SJSA1 (cell line): Measurements from ENCODE around the gene NOC2L. TPM values are rescaled to one million over a fixed set of nuclear protein-coding genes. Genes with fewer than 3 reads are reported as not detected.
A peak's percentile ranks its signal among the peaks of the same experiment; 100 is the strongest.

ENCODE experiments used
- DNase-seq, 2 experiments: peaks; one replicate each; pipeline ENCODE4 v3.0.0-alpha.2; 2015 to 2020; ENCODE audit warnings: low spot score in 2 of 2, low read depth in 1 of 2
- H3K27ac ChIP-seq: fragments of 250-450 bp; sonication (Bioruptor Pico); 2 replicates; pipeline ENCODE4 v1.5.1; 2020; ENCODE audit warnings: mild to moderate bottlenecking, moderate library complexity
- H3K27me3 ChIP-seq: fragments of 250-450 bp; sonication (Bioruptor Pico); replicated peaks from 2 replicates; pipeline ENCODE4 v1.5.1; 2020; ENCODE audit warnings: mild to moderate bottlenecking, moderate library complexity
- H3K36me3 ChIP-seq: fragments of 250-450 bp; sonication (Bioruptor Pico); 2 replicates; pipeline ENCODE4 v1.5.1; 2020; ENCODE audit warnings: mild to moderate bottlenecking
- H3K4me1 ChIP-seq: fragments of 250-450 bp; sonication (Bioruptor Pico); replicated peaks from 2 replicates; pipeline ENCODE4 v1.6.1; 2021; ENCODE audit warnings: mild to moderate bottlenecking
- H3K4me3 ChIP-seq: fragments of 250-450 bp; sonication (Bioruptor Pico); 2 replicates; pipeline ENCODE4 v1.5.1; 2020; ENCODE audit warnings: mild to moderate bottlenecking
- H3K9me3 ChIP-seq: fragments of 250-450 bp; sonication (Bioruptor Pico); replicated peaks from 2 replicates; pipeline ENCODE4 v1.5.1; 2020; ENCODE audit warnings: mild to moderate bottlenecking
- total RNA-seq: library from RNA; depleted of rRNA; stranded (reverse); fragments of >200 nt; shearing (Covaris generic); gene quantifications from 2 replicates; pipeline ENCODE4 v1.2.3, GENCODE V29; 2014

NOC2L gene
- total RNA-seq, 1 experiment from 2014 or later: 129 TPM

DNA sequence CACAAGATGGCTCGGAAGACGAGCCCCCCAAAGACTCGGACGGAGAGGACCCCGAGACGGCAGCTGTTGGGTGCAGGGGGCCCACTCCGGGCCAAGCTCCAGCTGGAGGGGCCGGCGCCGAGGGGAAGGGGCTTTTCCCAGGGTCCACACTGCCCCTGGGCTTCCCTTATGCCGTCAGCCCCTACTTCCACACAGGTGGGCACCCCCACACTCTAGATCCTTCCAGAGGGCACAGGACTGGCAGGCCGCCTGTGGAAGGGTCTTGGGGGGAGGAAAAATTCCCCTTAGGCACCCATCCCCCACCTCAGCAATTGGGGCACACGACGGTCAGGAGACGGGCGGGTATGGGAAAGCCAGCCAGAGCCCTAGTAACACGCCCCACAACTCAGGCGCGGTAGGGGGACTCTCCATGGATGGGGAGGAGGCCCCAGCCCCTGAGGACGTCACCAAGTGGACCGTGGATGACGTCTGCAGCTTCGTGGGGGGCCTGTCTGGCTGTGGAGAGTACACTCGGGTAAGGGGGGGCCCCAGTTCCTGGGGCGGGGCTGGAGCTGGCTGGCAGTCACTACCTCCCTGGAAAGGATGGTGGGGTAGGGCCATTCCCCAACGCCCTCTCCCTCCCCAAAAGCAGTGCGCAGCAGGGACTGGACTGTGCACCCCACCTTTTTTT lies 16.1 kb downstream of the NOC2L start:
- Histone ChIP-seq H3K9me3 (peaks cover 10% of the 10 kb centered on the region), H3K27ac (peak overlapping the region; percentile 89), H3K4me3 (peak overlapping the region; percentile 63), H3K36me3 (peaks cover 87% of the 10 kb centered on the region), H3K27me3 (no peaks in the 10 kb centered on the region), H3K4me1 (peaks cover 64% of the 10 kb centered on the region)
- peak; percentile 96 to 99 for DNase-seq

DNA sequence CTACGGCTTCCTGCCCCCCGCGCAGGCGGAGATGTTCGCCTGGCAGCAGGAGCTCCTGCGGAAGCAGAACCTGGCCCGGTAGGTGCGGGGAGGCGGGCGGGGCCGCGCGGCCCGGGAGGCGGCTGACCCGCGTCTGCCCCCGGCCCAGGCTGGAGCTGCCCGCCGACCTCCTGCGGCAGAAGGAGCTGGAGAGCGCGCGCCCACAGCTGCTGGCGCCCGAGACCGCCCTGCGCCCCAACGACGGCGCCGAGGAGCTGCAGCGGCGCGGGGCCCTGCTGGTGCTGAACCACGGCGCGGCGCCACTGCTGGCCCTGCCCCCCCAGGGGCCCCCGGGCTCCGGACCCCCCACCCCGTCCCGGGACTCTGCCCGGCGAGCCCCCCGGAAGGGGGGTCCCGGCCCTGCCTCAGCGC lies 16.6 kb downstream of the NOC2L start:
- Histone ChIP-seq H3K9me3 (peaks cover 10% of the 10 kb centered on the region), H3K27me3 (no peaks in the 10 kb centered on the region), H3K27ac (peak overlapping the region; percentile 89), H3K4me3 (peak overlapping the region; percentile 63), H3K36me3 (peaks cover 85% of the 10 kb centered on the region), H3K4me1 (peaks cover 70% of the 10 kb centered on the region)
- peak in 1 of 2 experiments; percentile 73 for DNase-seq

DNA sequence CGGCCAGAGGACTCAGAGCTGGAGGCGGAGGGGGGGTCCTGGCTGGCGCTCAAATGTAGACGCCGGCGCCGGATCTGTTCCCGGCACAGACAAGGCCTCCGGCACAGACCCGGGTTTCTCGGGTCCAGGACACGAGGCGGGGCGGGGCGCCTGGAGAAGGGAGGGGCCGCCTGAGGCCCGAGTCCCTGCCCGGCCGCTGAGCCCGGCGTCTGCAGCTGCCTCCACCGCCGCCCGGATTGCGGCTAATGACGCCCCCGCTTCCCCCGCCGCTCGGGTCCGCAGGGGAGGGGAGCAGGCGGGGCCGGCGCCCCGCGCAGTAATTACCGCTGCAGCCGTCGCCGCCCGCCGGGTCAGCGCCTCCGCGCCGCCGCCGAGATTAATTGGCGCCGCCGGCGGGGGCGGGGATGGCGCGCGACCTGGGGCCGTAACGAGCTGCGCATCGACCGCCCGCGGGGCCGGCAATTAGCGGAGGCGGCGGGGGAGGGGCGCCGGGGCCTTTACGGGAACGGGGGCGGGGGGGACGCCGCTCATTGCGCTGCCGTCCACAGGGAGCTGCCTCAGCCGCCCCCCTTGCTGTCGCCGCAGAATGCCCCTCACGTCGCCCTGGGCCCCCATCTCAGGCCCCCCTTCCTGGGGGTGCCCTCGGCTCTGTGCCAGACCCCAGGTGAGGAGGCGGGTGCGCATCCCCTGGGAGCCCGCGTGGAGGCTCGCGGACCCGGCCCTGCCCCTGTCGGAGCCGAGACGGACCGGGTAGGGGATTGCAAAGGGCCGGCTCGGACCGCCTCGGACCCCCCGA lies 17.3 kb downstream of the NOC2L start:
- peaks cover 10% of the 10 kb centered on the region for H3K9me3 ChIP-seq
- DNase-seq: peak; percentile 98 to 99
- H3K36me3 ChIP-seq: peaks cover 82% of the 10 kb centered on the region
- no peaks in the 10 kb centered on the region for H3K27me3 ChIP-seq
- peaks cover 73% of the 10 kb centered on the region for H3K4me1 ChIP-seq
- peak overlapping the region; percentile 89 for H3K27ac ChIP-seq
- peak overlapping the region; percentile 63 for H3K4me3 ChIP-seq

DNA sequence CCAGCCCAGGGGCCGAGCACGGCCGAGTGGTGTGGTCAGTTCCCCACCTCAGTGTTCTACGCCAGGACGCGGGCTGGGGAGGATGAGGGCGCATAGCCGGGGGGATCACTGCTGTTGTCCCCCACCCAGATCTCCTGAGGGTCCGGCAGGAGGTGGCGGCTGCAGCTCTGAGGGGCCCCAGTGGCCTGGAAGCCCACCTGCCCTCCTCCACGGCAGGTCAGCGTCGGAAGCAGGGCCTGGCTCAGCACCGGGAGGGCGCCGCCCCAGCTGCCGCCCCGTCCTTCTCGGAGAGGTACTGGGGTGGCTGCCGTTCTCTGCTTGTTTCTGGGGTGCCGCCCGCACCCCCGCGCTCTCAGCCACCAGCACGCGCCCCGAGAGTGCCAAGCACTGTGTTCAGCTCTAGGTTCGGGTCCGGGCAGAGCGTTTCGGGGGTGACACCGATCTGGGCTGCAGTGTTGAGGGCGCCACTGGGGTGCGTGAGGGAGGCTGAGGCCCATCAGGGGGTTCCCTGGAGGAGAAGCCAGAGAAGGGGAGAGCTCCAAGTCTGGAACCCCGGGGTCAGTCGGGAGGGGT lies 18.0 kb downstream of the NOC2L start:
- no peak for DNase-seq
- peaks cover 10% of the 10 kb centered on the region for H3K9me3 ChIP-seq
- H3K4me1 ChIP-seq: peaks cover 78% of the 10 kb centered on the region
- peak overlapping the region; percentile 63 for H3K4me3 ChIP-seq
- H3K27ac ChIP-seq: peak overlapping the region; percentile 69
- H3K27me3 ChIP-seq: no peaks in the 10 kb centered on the region
- peaks cover 79% of the 10 kb centered on the region for H3K36me3 ChIP-seq

DNA sequence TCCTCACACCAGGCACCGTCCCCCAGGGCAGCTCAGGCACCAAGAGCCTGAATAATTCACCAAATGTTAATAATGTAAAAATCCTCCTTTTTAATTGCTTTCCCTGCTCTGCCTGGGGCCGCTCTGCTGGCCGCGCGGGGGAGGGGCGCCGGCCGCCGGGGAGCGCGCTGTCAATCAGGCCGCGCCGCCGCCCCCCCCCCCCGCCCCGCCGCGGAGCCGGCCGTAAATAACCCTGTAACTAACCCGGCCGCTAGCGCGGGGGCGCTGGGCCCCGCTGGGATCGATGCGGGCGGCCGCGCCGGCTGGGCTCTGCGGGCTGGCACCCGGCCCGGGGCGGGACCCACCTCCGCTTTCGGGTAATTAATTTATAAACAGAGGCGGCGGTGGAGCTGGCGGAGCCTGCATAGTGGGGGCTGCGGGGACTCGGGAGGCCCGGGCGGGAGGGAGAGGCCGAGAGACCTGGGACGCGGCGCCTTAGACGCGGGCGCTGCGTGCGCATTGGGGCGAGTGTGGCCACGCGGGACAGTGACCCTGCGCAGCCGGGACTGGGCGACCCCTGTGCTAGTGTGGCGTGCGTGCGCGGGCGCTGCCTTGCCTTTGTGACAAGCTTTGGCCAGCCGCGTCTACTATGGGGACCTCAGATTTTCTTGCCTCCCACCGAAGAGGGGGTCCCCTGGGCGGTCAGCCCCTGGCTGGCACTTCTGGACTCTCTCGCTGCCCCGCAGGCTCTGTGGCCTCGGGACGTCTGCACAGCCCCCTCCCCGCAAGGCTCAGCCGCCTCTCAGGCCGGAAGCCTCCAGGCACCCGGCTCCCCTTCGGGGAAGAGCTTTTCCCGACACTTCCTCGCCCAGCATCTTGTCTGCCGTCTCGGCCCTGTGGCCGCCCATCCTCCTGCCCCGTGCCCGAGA lies 18.7 kb downstream of the NOC2L start:
- H3K4me3 ChIP-seq: peak overlapping the region; percentile 63
- peak; percentile 92 to 96 for DNase-seq
- peaks cover 72% of the 10 kb centered on the region for H3K36me3 ChIP-seq
- H3K9me3 ChIP-seq: peaks cover 10% of the 10 kb centered on the region
- H3K27ac ChIP-seq: peak overlapping the region; percentile 69
- peaks cover 85% of the 10 kb centered on the region for H3K4me1 ChIP-seq
- no peaks in the 10 kb centered on the region for H3K27me3 ChIP-seq

DNA sequence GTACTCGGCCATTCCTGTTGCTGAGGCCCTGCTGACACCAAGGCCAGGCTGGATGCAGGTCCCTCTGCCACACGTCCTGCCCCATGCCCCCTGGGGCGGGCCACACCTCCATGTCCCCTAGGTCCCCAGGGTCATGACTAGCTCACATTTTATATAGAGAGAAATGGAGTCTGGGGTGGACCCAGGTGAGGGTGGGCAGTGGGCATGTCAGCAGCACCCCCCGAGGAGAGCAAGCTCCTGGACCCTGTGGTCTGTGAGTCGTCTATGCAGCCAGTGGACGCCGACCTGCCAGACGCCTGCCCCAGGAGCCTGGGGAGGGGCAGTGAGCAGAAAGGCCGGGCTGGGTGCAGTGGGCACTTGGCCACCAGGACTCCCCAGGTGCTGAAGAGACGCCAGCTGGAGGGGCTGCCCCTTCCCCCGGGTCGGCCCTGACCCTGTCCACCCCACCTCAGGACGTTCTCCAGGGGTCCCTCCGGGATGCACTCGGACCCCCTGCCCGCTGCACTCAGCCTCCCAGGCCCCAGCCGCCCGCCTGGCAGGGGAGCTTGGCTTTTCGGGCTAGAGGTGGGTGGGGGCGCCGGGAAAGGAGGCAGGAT lies 19.4 kb downstream of the NOC2L start:
- Histone ChIP-seq H3K4me1 (peaks cover 85% of the 10 kb centered on the region), H3K9me3 (peaks cover 10% of the 10 kb centered on the region), H3K36me3 (peaks cover 65% of the 10 kb centered on the region), H3K4me3 (peak overlapping the region; percentile 63), H3K27ac (peak overlapping the region; percentile 32), H3K27me3 (no peaks in the 10 kb centered on the region)
- peak in 1 of 2 experiments; percentile 67 for DNase-seq

DNA sequence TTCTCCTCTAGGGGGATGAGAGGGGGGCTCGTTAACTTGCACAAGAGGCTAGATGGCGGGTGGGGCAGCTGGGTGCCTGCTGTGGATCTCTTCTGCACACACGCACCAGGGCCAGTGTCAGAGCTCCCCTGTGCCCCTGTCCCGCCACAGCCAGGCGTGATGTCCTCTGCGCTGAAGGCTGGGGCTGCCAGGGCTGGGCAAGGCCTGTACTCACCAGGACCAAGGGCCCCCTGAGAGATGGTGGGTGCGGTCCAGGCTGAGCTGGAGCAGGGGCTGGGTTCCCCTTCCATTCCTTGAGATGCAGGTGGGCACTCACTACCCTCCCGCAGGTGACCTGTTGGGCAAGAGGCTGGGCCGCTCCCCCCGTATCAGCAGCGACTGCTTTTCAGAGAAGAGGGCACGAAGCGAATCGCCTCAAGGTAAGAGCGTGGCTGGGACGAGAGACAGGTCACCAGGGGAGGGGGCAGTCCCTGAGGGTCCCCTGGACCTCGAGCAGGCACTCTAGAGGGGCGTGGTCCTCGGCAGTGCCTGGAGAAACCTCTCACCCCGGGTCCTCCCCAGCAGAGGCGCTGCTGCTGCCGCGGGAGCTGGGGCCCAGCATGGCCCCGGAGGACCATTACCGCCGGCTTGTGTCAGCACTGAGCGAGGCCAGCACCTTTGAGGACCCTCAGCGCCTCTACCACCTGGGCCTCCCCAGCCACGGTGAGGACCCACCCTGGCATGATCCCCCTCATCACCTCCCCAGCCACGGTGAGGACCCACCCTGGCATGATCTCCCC lies 20.2 kb downstream of the NOC2L start:
- H3K27ac ChIP-seq: peak overlapping the region; percentile 32
- H3K9me3 ChIP-seq: peaks cover 9% of the 10 kb centered on the region
- DNase-seq: no peak
- H3K4me3 ChIP-seq: peak overlapping the region; percentile 63
- H3K4me1 ChIP-seq: peaks cover 78% of the 10 kb centered on the region
- peaks cover 57% of the 10 kb centered on the region for H3K36me3 ChIP-seq
- H3K27me3 ChIP-seq: no peaks in the 10 kb centered on the region

DNA sequence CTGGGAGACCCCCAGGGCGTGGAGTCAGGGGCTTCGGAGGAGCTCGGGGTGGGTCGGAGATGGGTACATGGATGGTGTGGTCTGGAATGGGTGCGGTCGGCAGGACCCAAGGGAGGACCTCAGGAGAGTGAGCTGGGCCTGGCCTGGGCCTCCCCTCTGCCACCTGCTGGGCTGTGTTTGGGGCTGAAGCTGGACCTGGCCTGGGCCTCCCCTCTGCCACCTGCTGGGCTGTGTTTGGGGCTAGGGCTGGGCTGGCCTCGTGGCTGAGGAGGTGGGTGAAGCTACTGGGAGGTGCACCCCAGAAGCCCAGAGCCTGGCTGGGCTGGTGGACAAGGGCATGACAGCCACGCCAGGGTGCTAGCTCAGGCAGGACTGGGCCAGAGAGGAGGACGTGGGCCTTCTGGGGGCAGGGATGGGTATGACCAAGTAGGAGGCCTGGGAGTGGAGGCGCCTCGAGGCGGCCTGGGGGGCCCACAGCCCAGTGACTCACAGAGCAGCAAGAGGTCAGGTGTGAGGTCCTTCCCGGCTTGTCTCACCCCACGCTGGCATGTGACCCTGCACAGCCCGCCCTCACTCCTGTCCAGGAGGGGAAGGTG lies 20.9 kb downstream of the NOC2L start:
- H3K27ac ChIP-seq: peak overlapping the region; percentile 25; the same call in 1 of the 2 replicates
- H3K4me1 ChIP-seq: peaks cover 70% of the 10 kb centered on the region
- H3K9me3 ChIP-seq: peaks cover 7% of the 10 kb centered on the region
- peaks cover 52% of the 10 kb centered on the region for H3K36me3 ChIP-seq
- peak; percentile 96 to 98 for DNase-seq
- H3K4me3 ChIP-seq: peak overlapping the region; percentile 63
- no peaks in the 10 kb centered on the region for H3K27me3 ChIP-seq

DNA sequence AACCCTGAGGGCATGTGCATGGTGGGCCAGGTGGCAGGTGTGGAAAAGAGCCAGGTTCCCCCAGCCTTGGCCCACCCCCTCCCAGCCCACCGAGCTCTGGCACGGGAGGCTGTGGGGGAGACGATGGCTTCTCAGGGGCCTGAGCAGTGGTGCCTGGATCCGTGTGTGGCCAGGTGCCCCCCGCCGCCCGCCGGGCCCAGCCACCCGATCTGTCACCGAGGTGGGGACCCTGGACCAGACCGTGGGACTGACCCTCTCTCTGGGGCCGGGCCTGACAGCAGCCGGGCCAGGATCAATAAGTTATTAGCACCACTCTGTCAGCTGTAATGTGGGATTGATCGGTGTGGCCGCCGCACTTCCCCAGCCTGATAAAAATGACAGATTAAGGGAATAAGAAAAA lies 21.5 kb downstream of the NOC2L start:
- H3K4me1 ChIP-seq: peaks cover 64% of the 10 kb centered on the region
- H3K4me3 ChIP-seq: no peak overlapping the region; the same call in 1 of the 2 replicates
- peaks cover 5% of the 10 kb centered on the region for H3K9me3 ChIP-seq
- H3K27ac ChIP-seq: peak overlapping the region; percentile 25; the same call in 1 of the 2 replicates
- no peak for DNase-seq
- H3K27me3 ChIP-seq: no peaks in the 10 kb centered on the region
- peaks cover 49% of the 10 kb centered on the region for H3K36me3 ChIP-seq

DNA sequence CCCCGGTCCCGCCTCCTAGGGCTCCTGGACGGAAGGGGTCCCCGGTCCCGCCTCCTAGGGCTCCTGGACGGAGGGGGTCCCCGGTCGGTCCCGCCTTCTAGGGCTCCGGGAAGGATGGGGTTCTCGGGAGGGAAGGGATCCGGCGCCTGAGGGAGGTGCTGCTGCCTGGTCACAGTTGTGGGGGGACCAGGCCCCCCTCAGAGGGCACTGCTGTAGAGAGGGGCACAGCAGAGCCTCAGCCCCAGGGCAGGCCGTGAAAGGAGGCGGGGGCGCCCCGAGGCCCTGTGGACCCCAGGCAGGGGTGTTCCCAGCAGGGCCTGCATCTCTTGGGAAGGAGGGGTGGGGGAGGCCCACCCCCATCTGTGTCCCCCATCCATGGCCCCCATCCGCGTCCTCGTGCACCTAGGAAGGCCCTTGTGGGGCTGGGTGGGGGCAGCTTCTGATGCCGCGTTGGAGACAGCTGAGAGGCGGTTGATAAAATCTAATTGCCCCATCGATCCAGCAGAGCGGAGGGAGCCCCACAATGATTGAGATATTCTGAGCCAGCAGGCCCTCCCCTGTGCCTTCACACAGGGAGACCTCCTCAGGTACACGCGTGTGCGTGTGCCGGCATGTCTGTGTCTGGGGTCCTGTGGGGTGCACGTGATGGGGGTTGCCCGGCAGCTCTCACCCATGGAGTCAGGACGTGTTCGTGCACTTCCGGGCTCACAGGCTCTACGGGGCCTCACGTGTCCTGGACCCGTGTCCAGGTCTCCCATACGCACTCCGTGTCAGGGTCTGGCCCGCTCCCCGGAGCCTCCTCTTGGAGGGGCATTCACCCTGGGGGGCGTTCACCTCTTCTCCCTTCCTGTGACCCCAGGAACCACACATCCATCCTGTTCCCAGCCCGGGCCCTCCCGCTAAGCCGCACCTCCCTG lies 22.4 kb downstream of the NOC2L start:
- H3K27me3 ChIP-seq: no peaks in the 10 kb centered on the region
- H3K27ac ChIP-seq: no peak overlapping the region
- H3K9me3 ChIP-seq: peaks cover 5% of the 10 kb centered on the region
- H3K36me3 ChIP-seq: peaks cover 47% of the 10 kb centered on the region
- no peak overlapping the region for H3K4me3 ChIP-seq
- no peak for DNase-seq
- peaks cover 58% of the 10 kb centered on the region for H3K4me1 ChIP-seq

DNA sequence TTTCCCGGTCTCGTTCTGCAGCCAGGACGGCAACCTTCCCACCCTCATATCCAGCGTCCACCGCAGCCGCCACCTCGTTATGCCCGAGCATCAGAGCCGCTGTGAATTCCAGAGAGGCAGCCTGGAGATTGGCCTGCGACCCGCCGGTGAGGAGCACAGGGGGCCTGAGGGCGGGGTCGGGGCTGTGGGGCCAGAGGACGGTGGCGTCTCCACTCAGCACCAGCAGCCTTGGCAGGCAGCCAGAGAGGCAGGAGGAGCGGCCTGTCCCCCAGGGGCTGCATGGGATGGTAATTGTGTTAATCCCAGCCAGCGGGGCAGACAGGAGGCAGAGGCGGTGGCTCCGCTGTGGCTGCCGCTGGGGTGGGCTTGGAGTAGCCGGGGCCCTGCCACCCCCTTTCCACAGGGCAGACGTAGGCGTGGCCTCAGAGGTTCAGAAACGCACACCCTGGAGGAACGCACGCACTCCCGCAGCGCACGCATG lies 23.3 kb downstream of the NOC2L start:
- no peak overlapping the region for H3K27ac ChIP-seq
- no peak overlapping the region for H3K4me3 ChIP-seq
- H3K4me1 ChIP-seq: peaks cover 52% of the 10 kb centered on the region
- H3K36me3 ChIP-seq: peaks cover 46% of the 10 kb centered on the region
- no peaks in the 10 kb centered on the region for H3K27me3 ChIP-seq
- DNase-seq: peak; percentile 77 to 93
- peaks cover 4% of the 10 kb centered on the region for H3K9me3 ChIP-seq
